D721Med (cell line): ENCODE results near the gene ZNF583.

Experiments used
- DNase-seq: peaks from one replicate; pipeline ENCODE4 v3.0.0; 2011; ENCODE audit warnings: low spot score; ENCODE audit not compliant: insufficient read length
- FAIRE-seq: peaks from 2 replicates; lab custom pipeline; 2011; peaks lifted over from hg19 to GRCh38; lab: Jason Lieb, UNC
- CTCF ChIP-seq: IDR thresholded peaks from 2 replicates; pipeline ENCODE4 v1.5.1; 2012; ENCODE audit warnings: mild to moderate bottlenecking, control low read depth; ENCODE audit not compliant: insufficient read depth; ENCODE audit errors: missing control alignments

ZNF583 gene

GRCh38 chr19:56403261-56403660 is 871 bp upstream of the ZNF583 start:
- no peak for DNase-seq
- no peak for FAIRE-seq
- no peak for TF ChIP-seq CTCF

GRCh38 chr19:56404705-56405056 is 549 bp downstream of the ZNF583 start:
- no peak for DNase-seq
- TF ChIP-seq CTCF: no peak
- FAIRE-seq: no peak

GRCh38 chr19:56405062-56405461 is 930 bp downstream of the ZNF583 start:
- TF ChIP-seq CTCF: no peak
- no peak for FAIRE-seq
- no peak for DNase-seq

GRCh38 chr19:56423276-56423984 is 19.3 kb downstream of the ZNF583 start:
- no peak for TF ChIP-seq CTCF
- no peak for FAIRE-seq
- DNase-seq: no peak

GRCh38 chr19:56423985-56424353 is 19.8 kb downstream of the ZNF583 start:
- FAIRE-seq: no peak
- no peak for TF ChIP-seq CTCF
- no peak for DNase-seq

GRCh38 chr19:56441206-56441792 is 37.2 kb downstream of the ZNF583 start:
- no peak for FAIRE-seq
- DNase-seq: no peak
- TF ChIP-seq CTCF: no peak

- DNase-seq (no peak), FAIRE-seq (no peak)
- TF ChIP-seq CTCF: no peak
Observed at GRCh38 chr19:56474308-56474707, 70.2 kb downstream of the ZNF583 start.
